ENCODE results near the gene FAHD2B. TPM values are rescaled to one million over a fixed set of nuclear protein-coding genes. Genes with fewer than 3 reads are reported as not detected.
"Not testable (repeated sequence)": the region's sequence is repeated elsewhere in the genome, so short reads cannot be mapped to it uniquely, and the experiment has no call there.

FAHD2B gene
- total and polyA plus RNA-seq, 5 donors from 2014 or later = 12.9 to 22.9 (median 20.0) TPM

- not testable (repeated sequence) for H3K9me3 ChIP-seq (ENCODE audit: control insufficient read depth in 2 of 2, low read length in 2 of 2); H3K27me3 ChIP-seq (ENCODE audit: control insufficient read depth, insufficient read depth, low read length); H3K36me3 Mint-ChIP-seq; H3K9me3 Mint-ChIP-seq; H3K27me3 Mint-ChIP-seq; H3K4me3 ChIP-seq (ENCODE audit: low read depth, low read length); H3K4me1 Mint-ChIP-seq; H3K4me1 ChIP-seq (ENCODE audit: control insufficient read depth, insufficient read depth, low read length, poor library complexity, severe bottlenecking); H3K4me3 Mint-ChIP-seq; H3K27ac ChIP-seq (ENCODE audit: insufficient read depth, low read length, poor library complexity, severe bottlenecking); H3K36me3 ChIP-seq (ENCODE audit: control insufficient read depth, insufficient read depth, low read length); H3K27ac Mint-ChIP-seq
- peak in 1 of 3 donors; percentile 23 for DNase-seq
- peak in 1 of 2 donors; percentile 28 for ATAC-seq (ENCODE audit: low read depth in 2 of 2)
Observed at GRCh38 chr2:97082206-97082605, 12.5 kb downstream of the FAHD2B start.

DNA sequence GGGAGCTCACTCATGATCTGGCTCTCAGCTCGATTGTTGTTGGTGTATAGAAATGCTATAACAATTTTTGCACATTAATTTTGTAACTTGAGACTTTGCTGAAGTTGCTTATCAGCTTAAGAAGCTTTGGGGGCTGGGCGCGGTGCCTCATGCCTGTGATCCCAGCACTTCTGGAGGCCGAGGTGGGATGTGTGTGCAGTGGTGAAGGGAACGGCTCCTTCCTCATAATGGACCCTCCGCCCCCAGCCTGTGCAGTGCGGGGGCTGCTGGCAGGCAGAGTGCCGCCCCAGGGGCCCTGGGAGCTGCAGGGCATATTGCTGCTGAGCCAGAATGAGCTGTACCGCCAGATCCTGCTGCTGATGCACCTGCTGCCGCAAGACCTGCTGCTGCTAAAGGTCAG lies 13.8 kb downstream of the FAHD2B start:
- not testable (repeated sequence) for H3K9me3 Mint-ChIP-seq; H3K36me3 ChIP-seq (ENCODE audit: control insufficient read depth, insufficient read depth, low read length); H3K4me1 Mint-ChIP-seq; H3K9me3 ChIP-seq (ENCODE audit: control insufficient read depth in 2 of 2, low read length in 2 of 2); H3K27me3 ChIP-seq (ENCODE audit: control insufficient read depth, insufficient read depth, low read length); H3K36me3 Mint-ChIP-seq; ATAC-seq (ENCODE audit: low read depth in 2 of 2); H3K27ac Mint-ChIP-seq; H3K4me3 ChIP-seq (ENCODE audit: low read depth, low read length); H3K4me1 ChIP-seq (ENCODE audit: control insufficient read depth, insufficient read depth, low read length, poor library complexity, severe bottlenecking); H3K27me3 Mint-ChIP-seq; DNase-seq; H3K4me3 Mint-ChIP-seq; H3K27ac ChIP-seq (ENCODE audit: insufficient read depth, low read length, poor library complexity, severe bottlenecking)

GRCh38 chr2:97077213-97077612 lies 17.5 kb downstream of the FAHD2B start:
- not testable (repeated sequence) for H3K4me3 Mint-ChIP-seq; H3K27ac ChIP-seq (ENCODE audit: insufficient read depth, low read length, poor library complexity, severe bottlenecking); H3K4me1 Mint-ChIP-seq; H3K9me3 ChIP-seq (ENCODE audit: control insufficient read depth in 2 of 2, low read length in 2 of 2); H3K36me3 ChIP-seq (ENCODE audit: control insufficient read depth, insufficient read depth, low read length); ATAC-seq (ENCODE audit: low read depth in 2 of 2); H3K36me3 Mint-ChIP-seq; H3K9me3 Mint-ChIP-seq; H3K4me1 ChIP-seq (ENCODE audit: control insufficient read depth, insufficient read depth, low read length, poor library complexity, severe bottlenecking); H3K4me3 ChIP-seq (ENCODE audit: low read depth, low read length); H3K27me3 ChIP-seq (ENCODE audit: control insufficient read depth, insufficient read depth, low read length); DNase-seq
- Mint-ChIP-seq H3K27me3 (peaks cover 14% of the 10 kb centered on the region), H3K27ac (peak overlapping the region in 1 of 3 donors; percentile 71)

- not testable (repeated sequence) for H3K4me1 Mint-ChIP-seq; H3K9me3 Mint-ChIP-seq; ATAC-seq (ENCODE audit: low read depth in 2 of 2)
Observed at GRCh38 chr2:97070915-97071314, 23.8 kb downstream of the FAHD2B start.

GRCh38 chr2:97068722-97069121 lies 26.0 kb downstream of the FAHD2B start:
- not testable (repeated sequence) for ATAC-seq (ENCODE audit: low read depth in 2 of 2); H3K36me3 Mint-ChIP-seq; H3K4me3 ChIP-seq (ENCODE audit: low read depth, low read length); H3K27me3 ChIP-seq (ENCODE audit: control insufficient read depth, insufficient read depth, low read length); H3K4me3 Mint-ChIP-seq; H3K27ac ChIP-seq (ENCODE audit: insufficient read depth, low read length, poor library complexity, severe bottlenecking); DNase-seq; H3K36me3 ChIP-seq (ENCODE audit: control insufficient read depth, insufficient read depth, low read length); H3K4me1 Mint-ChIP-seq; H3K9me3 Mint-ChIP-seq; H3K9me3 ChIP-seq (ENCODE audit: control insufficient read depth in 2 of 2, low read length in 2 of 2); H3K4me1 ChIP-seq (ENCODE audit: control insufficient read depth, insufficient read depth, low read length, poor library complexity, severe bottlenecking); H3K27ac Mint-ChIP-seq
- H3K27me3 Mint-ChIP-seq = peaks cover 14% of the 10 kb centered on the region

More at GRCh38 chr2:97070915-97071314, 23.8 kb downstream of the FAHD2B start:
- not testable (repeated sequence) for H3K4me3 ChIP-seq (ENCODE audit: low read depth, low read length); H3K27me3 ChIP-seq (ENCODE audit: control insufficient read depth, insufficient read depth, low read length); H3K27ac Mint-ChIP-seq; H3K36me3 Mint-ChIP-seq; H3K4me3 Mint-ChIP-seq; H3K27ac ChIP-seq (ENCODE audit: insufficient read depth, low read length, poor library complexity, severe bottlenecking); H3K4me1 ChIP-seq (ENCODE audit: control insufficient read depth, insufficient read depth, low read length, poor library complexity, severe bottlenecking); DNase-seq; H3K36me3 ChIP-seq (ENCODE audit: control insufficient read depth, insufficient read depth, low read length); H3K9me3 ChIP-seq (ENCODE audit: control insufficient read depth in 2 of 2, low read length in 2 of 2)
- H3K27me3 Mint-ChIP-seq = peaks cover 17% of the 10 kb centered on the region

DNA sequence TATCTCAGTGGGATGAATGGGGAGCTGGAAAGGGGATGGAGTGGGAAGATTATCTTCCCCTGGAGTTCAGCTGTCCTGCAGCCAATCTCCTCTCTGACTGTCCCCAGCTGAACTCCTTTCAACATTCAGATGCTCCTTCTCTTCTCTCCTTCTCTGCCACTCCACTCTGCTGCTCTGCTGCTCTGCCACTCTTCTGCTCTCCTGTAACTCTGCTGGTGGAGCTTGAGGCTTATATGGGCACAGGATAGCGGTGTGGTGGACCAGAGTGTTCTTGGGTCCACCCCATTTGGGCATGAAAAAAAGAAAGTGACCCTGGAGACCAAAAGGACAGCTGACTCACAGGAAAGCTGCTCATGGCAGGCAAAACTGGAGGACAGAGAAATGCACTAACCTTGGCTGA lies 26.6 kb downstream of the FAHD2B start:
- Mint-ChIP-seq H3K36me3 (no peaks in the 10 kb centered on the region), H3K4me3 (no peak overlapping the region)

DNA sequence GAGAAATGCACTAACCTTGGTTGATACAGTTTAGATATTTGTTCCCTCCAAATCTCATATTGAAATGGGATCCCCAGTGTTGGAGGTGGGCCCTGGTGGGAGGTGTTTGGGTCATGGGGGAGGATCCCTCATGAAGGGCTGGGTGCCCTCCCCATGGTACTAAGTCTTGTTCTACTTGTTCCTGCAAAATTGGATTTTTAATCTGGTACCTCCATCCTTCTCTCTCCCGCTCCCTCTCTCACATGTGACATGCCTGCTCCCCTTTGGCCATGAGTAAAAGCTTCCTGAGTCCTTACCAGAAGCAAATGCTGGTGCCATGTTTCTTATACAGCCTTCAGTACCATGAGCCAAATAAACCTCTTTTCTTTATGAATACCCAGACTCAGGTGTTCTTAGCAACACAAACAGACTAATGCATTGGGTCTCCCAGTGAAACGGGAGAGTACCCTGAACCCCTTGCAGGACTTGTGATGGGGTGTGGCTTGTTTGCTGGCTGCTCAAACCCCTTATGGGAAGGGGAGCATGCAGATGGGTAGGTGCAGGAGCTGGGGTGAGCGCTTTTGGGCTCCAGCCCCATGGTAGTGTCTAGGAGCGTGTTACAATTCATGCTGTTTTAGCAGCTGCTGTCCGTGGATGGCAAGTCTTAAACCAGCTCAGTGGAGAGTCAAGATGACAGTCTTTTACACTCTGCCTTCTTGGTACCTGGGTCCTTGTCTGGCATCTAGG lies 27.2 kb downstream of the FAHD2B start:
- ATAC-seq (ENCODE audit: low read depth in 2 of 2) = no peak
- Histone ChIP-seq H3K4me1 (ENCODE audit: control insufficient read depth, insufficient read depth, low read length, poor library complexity, severe bottlenecking) (no peaks in the 10 kb centered on the region), H3K4me3 (ENCODE audit: low read depth, low read length) (no peak overlapping the region), H3K9me3 (ENCODE audit: control insufficient read depth in 2 of 2, low read length in 2 of 2) (no peaks in the 10 kb centered on the region), H3K36me3 (ENCODE audit: control insufficient read depth, insufficient read depth, low read length) (no peaks in the 10 kb centered on the region), H3K27ac (ENCODE audit: insufficient read depth, low read length, poor library complexity, severe bottlenecking) (no peak overlapping the region), H3K27me3 (ENCODE audit: control insufficient read depth, insufficient read depth, low read length) (no peaks in the 10 kb centered on the region)
- no peaks in the 10 kb centered on the region for H3K36me3 Mint-ChIP-seq
- no peaks in the 10 kb centered on the region for H3K4me1 Mint-ChIP-seq
- peaks cover 0 to 2% (median 0%) of the 10 kb centered on the region in 7 donors for H3K9me3 Mint-ChIP-seq
- no peak overlapping the region for H3K27ac Mint-ChIP-seq
- peaks cover 13% of the 10 kb centered on the region for H3K27me3 Mint-ChIP-seq
- H3K4me3 Mint-ChIP-seq = no peak overlapping the region
- no peak for DNase-seq

More for the DNA sequence above, 26.6 kb downstream of the FAHD2B start:
- Mint-ChIP-seq H3K9me3 (no peaks in the 10 kb centered on the region), H3K27me3 (peaks cover 13% of the 10 kb centered on the region), H3K4me1 (no peaks in the 10 kb centered on the region), H3K27ac (no peak overlapping the region)
- ATAC-seq (ENCODE audit: low read depth in 2 of 2) = no peak
- Histone ChIP-seq H3K9me3 (ENCODE audit: control insufficient read depth in 2 of 2, low read length in 2 of 2) (no peaks in the 10 kb centered on the region), H3K4me3 (ENCODE audit: low read depth, low read length) (no peak overlapping the region), H3K27me3 (ENCODE audit: control insufficient read depth, insufficient read depth, low read length) (no peaks in the 10 kb centered on the region), H3K27ac (ENCODE audit: insufficient read depth, low read length, poor library complexity, severe bottlenecking) (no peak overlapping the region), H3K36me3 (ENCODE audit: control insufficient read depth, insufficient read depth, low read length) (no peaks in the 10 kb centered on the region), H3K4me1 (ENCODE audit: control insufficient read depth, insufficient read depth, low read length, poor library complexity, severe bottlenecking) (no peaks in the 10 kb centered on the region)
- no peak for DNase-seq

- H3K9me3 Mint-ChIP-seq; H3K27me3 ChIP-seq (ENCODE audit: control insufficient read depth, insufficient read depth, low read length); H3K36me3 Mint-ChIP-seq; H3K4me3 ChIP-seq (ENCODE audit: low read depth, low read length); H3K36me3 ChIP-seq (ENCODE audit: control insufficient read depth, insufficient read depth, low read length); H3K27ac Mint-ChIP-seq; DNase-seq; H3K9me3 ChIP-seq (ENCODE audit: control insufficient read depth in 2 of 2, low read length in 2 of 2); ATAC-seq (ENCODE audit: low read depth in 2 of 2); H3K27ac ChIP-seq (ENCODE audit: insufficient read depth, low read length, poor library complexity, severe bottlenecking); H3K4me1 Mint-ChIP-seq; H3K4me3 Mint-ChIP-seq; H3K4me1 ChIP-seq (ENCODE audit: control insufficient read depth, insufficient read depth, low read length, poor library complexity, severe bottlenecking): not testable (repeated sequence)
- H3K27me3 Mint-ChIP-seq = peaks cover 13% of the 10 kb centered on the region
Observed at GRCh38 chr2:97066030-97066429, 28.7 kb downstream of the FAHD2B start.

All from CD4-positive, CD25-positive, alpha-beta regulatory T cell (primary cell).